Smooth muscle cell of the brain vasculature (primary cell): ENCODE results near the gene GRN.
"Not testable (repeated sequence)": the region's sequence is repeated elsewhere in the genome, so short reads cannot be mapped to it uniquely, and the experiment has no call there.

ENCODE experiments used
- DNase-seq: peaks from one replicate; pipeline ENCODE4 v3.0.0-alpha.2; 2012; ENCODE audit warnings: low read depth, low spot score

Gene GRN

DNA sequence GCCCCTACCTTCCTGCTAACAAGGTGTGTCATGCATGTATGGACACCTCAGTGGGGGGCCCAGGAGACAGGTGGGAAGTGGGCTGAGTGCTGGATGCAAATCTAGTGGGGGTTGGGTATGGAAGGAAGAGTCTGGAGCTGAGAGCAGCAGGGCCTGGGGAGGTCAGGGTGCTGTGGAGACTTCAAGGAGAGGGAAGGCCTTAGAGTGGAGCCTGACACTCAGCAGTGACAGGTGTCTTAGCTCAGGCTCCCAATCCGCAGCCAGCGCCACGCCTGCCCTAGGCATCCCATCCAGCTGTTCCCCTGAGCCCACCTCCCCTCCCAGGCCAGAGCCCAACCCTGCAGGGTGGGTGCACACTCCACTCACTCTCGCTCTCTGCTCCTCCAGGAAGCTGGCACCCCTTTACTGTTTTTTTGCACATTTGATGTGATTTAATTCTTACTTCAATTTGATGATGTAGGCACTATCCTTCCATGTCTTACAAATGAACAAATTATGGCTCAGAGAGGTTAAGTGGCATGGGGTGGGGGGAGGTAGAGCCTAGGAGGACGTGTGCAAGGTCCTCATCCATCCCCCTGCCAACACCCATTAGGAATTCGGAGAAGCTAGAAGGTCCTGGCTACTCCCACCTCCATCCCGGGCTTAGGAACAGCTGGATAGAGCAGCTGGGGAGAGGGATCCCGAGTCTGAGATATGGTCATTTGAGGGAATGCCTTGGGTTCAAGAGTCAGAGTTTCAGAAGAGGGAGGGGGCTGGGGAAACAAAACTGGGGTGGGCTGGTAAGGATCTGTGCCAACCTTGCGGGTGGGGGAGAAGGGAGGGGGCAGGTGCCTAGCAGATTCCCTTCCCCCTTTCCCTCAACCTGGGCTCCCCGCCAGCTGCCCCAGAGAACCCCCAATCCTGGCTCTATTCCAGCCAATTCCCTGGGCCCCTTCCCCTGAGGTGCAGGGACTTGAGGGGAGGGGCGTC lies 16.5 kb downstream of the GRN start:
- DNase-seq = no peak

DNA sequence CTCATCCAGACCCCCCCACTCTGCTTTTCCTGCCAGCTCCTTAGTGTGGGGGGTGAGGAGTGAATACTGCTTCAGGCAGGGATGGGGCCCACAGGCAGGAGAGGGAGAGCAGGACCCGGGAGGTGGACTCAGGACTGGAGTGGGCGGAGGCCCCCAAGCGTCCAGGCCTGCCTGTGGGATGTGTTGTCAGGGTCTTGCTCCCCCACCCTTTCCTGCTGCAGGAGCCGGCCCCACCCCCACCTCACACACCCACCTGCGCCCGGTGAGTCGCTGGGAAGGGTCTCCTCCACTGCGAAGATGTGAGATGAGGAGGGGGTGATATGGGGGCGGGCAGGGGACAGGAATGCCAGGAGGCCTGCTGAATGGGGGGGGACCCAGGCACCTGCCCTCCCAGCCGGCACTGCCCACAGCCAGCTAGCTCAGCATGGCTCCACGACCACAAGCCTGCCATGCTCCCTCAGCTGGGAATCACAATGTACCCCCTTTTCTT lies 17.4 kb downstream of the GRN start:
- no peak for DNase-seq

DNA sequence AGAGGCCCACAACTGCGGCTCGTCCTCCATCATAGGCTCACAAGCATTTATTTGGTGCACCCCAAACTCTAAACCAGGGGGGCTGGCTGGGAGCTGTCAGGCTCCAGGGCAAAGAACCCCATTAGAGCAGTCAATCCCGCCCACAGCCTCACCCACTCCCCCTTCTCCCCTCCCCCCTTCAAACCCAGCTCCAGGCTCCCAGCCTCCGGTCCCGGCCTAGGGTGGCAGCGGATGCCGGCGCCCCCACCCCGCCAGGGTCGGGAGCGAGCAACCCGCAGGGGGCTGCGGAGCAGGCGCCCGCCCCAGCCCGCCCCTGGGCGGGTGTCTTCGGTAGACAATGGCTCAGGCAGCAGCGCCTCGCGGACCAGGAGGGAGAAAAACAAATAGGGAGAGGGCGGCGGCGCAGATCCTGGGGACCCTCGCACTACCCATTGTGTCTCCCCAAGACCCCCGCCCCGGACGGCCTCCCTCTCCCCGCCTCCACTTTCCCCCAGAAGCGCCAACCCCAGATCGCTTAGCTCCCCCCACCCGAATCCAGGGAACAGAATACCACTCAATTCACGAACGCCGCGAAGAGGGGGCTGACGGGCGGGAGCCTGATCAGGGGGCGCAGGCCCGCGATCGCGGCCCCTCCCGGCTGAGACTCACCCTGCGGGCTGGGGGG lies 18.0 kb downstream of the GRN start:
- no peak for DNase-seq

DNA sequence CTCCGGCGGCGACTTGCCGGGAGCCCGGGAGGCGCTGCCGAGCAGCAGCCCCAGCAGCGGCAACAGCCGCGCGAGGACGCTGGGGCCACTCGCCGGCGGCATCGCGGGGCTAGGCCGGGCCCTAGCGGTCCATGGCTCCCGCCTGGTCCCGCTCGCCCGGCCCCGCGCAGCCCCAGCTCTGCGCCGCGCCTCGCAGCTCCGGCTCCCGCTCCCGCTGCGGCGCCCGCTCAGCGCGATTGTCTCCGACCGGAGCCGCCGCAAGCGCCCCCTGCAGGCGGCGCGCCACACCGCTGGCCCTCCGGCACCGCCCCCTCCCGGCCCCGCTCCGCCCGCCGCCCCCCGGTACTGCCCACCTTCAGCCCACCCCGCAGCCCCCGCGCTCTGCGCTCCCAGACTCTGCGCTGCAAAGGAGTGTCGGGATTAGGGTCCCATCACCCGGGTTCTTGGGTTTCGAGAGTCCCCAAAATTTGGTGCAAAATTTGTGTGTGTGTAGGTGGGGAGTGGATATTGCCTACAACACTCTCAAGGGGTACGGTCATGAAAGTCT lies 18.6 kb downstream of the GRN start, which contains the start of gene FAM171A2:
TSS of gene FAM171A2 (minus strand) at position 241 of the 547 bp plus-strand sequence. CDS start at position 102, 139 bp downstream.
- DNase-seq = no peak

DNA sequence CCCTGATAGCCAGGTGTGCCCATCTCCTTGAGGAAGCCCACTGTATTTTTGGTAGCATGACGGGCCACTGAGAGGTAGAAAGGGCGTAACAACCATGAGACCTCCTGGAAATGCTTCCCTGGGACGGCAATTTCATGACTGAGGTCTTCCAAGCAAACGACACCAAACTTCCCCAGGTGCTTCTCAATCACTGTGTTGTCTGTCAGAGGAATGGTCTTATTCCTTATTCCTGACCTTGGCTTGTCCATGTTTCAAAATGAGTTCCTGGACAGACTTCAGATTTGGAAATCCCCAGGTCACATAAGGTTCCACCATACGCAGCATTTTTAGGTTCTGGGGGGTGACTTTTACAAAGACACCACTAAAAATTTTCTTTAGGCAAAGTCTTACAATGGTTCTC lies 19.9 kb downstream of the GRN start:
- DNase-seq = not testable (repeated sequence)

DNA sequence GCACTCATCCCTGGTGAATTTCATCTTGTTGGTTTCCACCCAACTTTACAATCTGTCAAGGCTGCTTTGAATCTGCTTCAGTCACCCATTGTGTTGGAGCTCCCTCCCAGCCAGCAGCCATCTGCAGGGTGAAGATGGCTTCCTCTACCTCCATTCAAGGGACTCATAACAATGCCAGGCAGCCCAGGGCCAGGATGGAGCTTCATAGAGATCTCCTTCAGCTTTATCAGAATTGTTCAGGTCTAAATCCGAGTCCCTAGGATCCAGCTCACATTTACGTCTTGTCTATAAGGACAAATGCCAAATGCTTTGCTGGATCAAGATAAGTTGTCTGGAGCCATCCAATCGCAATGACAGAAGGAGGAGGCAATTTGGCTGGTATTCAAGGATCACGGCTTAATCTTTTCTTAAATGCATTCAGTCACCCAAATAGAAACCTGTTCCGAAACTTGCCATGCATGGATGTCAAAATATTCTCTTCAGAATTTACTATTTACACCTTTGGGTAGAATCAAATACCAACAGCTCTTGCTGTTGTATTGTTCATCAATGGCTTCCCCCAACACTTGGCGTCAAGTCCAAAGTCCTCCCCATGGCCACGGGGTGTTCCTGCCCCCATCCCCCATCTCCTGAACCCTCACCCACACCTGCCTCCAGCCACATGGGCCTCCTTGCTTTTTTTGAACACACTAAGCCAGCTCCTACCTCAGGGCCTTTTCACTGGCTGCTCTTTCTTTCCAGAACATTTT lies 22.3 kb downstream of the GRN start:
- no peak for DNase-seq

DNA sequence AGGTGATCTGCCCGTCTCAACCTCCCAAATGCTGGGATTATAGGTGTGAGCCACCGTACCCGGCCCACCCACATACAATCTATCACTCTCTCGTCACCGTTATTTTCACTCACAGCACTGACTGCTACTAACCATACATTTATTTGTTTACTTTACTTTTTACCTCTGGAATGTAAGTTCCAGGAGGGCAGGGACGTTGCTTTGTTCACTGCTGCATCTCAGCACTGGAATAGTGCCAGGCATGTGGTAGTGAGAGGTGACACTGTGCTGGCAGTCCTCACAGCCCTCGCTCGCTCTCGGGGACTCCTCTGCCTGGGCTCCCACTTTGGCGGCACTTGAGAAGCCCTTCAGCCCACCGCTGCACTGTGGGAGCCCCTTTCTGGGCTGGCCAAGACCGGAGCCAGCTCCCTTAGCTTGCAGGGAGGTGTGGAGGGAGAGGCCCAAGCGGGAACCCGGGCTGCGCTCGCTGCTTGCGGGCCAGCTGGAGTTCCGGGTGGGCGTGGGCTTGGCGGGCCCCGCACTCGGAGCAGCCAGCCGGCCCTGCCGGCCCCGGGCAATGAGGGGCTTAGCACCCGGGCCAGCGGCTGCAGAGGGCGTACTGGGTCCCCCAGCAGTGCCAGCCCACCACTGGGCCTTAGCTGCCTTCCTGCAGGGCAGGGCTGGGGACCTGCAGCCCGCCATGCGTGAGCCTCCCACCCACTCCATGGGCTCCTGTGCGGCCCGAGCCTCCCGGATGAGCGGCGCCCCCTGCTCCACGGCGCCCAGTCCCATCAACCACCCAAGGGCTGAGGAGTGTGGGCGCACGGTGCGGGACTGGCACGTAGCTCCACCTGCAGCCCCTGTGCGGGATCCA lies 23.5 kb downstream of the GRN start:
- not testable (repeated sequence) for DNase-seq

DNA sequence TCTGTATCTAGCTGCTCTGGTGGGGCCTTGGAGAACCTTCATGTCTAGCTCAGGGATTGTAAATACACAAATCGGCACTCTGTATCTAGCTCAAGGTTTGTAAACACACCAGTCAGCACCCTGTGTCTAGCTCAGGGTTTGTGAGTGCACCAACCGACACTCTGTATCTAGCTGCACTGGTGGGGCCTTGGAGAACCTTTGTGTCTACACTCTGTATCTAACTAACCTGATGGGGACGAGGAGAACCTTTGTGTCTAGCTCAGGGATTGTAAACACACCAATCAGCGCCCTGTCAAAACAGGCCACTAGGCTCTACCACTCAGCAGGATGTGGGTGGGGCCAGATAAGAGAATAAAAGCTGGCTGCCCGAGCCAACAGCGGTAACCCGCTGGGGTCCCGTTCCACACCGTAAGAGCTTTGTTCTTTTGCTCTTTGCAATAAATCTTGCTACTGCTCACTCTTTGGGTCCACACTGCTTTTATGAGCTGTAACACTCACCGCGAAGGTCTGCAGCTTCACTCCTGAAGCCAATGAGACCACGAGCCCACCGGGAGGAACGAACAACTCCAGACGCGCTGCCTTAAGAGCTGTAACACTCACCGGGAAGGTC lies 24.4 kb downstream of the GRN start:
- not testable (repeated sequence) for DNase-seq

DNA sequence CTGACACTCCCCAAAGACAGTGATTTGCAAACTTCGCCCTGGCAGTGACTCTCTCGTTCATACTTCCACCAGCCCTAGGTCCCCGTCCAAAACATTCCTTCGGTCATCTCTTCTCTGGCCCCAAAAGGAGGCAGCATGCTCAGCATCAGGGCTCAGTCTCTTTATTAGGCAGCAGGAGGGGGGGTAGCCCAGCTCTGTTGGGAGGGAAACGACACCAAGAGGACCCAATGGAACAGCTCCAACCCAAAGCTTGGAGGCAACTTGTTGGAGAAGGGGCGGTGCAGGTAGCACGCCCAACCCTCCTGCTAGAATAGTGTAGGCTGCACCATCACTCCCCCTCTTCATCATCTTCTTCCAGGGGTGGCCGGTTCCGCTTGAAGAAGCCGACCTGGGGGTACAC lies 26.9 kb downstream of the GRN start:
- no peak for DNase-seq

DNA sequence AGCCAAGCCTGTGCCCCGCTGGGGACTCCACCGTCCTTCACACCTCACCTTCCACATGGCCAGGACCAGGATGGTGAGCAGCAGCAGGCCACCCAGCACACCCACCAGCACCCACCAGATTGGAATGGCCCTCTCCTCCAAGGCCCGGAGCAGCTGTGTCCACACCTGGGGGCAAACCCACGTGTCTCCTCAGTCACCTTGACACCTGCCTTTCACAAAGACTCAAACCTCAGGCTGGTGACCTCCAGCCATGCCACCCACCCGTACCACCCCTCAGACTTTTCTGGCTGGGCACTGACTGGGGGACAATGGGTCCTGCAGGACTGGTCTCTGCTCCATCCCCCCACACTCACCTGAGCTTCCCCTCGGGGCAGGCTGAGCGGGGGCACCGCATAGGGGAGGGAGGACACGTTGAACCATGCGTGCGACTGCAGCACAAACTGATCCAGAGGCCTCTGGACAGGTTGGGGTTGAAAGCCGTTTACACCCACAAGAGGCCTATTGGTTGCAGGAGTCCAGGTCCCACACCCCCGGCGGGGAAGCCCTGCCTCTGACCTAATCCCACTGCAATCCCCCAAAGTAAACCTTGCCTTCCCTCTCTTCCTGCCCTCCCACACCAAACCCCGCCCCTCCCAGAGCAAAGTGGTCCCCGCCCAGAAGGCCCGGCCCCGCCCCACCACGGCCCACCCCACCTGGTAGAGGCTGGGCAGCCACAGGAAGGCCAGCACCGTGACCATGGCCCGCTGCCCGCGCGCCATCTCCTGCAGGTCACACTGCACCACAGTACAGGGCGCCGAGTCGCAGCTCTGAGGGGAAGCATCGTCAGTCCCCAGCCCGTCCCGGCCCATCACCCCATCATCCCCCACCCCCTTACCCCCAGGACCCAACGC lies 29.4 kb downstream of the GRN start:
- DNase-seq = no peak

DNA sequence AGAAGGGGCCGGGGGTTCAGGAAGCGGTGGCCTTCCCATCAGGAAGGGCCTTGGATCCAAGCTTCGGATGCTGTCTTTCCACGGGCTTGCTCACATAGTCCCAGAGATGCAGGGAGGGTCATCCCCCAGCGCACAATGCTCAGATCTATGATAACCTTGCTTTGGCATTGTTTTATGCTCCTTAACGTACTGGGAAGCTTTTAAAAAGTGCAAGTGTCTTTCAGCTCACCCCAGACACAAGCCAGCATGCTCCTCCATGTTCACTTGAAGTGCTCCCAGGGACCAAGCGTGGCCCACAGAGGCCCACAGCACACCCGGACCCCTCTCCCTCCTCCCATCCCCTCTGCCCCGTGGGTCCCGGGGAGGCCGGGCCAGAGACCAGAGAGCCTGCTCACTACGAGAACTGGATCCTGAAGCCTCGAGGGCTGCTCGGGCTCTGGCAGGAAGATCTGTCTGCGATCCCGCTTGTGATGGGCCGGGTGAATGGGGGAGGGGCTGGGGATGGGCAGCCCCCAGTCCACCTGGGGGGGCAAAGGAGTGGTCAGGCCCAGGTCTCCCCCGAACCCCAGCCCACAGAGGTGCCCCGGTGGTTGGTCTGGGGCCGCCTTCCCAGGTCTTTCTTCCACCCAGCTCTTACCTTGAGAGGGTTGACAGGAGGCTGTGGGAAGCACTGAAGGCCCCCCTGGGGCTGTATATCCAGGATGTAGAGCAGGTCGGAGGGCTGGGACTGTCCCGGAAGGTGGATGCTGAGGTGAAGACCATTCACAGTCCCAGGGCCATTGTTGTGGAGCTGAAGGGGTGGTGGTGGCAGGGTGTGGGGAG lies 30.3 kb downstream of the GRN start:
- DNase-seq = no peak

DNA sequence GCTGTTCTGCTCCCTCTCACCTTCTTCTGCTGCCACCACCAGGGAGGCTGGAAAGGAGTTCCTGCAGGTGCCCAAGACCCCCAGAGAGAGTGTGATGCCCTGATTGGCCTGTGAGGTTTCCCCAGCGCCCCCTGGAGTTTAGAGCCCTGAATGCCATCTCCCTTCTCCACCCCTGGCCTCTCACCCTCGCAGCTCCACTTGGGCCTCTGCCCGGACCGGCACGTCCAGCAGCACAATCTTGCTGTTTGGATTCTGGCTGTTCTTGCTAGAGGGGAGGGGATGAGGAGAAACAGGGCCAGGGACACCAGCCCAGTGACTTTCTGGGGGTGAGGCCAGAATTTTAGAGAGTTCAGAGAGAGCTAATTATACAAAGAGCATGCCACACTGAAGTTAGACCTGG lies 31.0 kb downstream of the GRN start:
- DNase-seq = no peak

DNA sequence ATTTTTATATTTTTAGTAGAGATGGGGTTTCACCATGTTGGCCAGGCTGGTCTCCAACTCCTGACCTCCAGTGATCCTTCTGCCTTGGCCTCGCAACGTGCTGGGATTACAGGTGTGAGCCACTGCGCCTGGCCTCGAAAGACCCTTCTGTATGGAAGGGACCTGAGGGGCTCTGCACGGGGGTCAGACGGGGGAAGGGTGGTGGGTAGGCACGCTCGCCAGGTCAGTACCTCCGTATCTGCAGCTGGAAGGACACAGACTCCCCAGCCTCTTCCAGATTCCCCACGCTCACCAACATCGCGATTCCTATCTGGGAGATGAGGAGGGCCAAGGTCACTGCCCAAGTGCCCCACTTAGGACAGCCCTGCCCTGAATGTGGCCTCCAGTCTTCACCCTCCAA lies 31.7 kb downstream of the GRN start:
- DNase-seq = no peak

DNA sequence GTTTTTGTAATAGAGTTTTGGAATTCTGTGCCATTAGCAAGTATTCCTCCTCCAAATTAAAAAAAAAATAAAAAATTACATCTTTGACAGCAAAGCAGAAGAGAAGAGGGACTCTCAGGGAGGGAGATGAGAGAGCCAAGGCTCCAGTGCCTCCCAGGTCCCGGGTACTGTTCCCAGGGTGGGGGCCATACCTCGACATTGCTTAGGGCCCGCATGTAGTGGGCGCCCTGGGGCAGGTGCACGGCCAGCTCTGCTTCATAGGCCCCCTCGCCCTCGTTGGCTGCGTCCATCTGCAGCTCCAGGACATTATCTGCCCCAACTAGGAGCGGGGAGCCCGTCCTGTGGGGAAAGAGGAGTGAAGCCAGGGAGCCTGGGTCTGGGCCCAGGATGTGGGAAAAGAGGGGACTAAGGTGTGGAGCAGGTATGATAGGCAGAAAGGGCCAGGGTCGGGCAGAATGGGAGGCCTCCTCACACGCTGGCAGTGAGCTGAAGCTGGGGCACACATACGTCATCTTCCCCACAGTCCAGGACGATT lies 33.1 kb downstream of the GRN start:
- DNase-seq = no peak

DNA sequence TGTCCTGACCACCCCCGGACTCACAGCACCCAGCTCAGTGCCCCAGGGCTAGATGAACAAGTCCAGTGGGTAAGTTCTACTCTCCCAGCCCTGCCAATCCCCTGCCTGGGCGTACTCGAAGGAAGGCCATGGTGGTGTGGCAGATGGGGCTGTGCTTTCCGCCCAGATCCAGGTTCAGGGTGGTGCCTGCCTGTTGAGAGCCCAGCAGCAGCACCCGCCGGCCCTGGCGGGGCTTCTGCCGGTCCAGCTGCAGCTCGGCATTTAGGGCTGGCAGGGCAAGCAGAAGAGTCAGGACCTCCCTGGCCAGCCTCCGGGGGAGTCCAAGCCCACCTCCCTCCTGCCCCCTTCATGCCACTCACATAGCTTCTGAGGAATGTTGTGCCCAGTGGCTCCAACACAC lies 34.8 kb downstream of the GRN start:
- no peak for DNase-seq

DNA sequence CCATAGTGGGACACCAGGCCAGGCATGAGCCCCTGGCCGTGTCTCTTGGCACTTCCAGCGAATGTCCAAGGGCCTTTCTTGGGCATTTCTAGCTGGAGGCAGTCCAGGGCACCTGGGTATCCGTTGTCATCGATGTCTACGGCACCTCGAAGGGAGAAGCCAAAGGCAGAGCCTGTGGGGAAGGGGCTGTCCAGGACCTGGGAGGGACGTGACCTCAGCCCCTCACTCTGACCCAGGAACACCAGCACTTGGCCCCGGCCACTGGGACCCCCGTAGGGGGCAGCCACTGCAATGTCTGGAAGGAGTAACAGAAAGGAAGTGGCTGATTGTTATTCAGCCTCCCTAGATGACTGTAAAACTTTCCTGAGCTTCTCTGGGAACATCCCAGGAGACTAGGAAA lies 35.7 kb downstream of the GRN start:
- DNase-seq = no peak

DNA sequence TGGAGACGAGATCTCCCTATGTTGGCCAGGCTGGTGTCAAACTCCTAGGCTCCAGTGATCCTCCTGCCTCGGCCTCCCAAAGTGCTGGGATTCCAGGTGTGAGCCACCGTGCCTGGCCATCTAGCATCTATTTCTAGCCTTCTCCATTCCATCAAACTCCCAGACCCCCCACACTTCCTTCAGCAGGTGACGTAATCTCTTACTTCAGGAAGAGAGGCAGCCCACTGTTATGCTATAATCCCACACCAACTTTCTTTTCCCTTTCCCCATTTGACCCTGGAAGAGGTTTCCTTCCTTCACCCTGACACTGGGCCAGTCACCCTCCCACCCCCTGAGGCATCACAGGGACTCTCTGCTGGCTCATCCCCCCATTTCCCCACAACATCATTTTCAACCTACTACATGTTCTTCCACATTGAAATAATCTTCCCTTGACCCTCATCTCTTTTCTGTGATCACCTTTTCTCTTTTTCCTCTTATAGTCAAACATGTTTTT lies 36.8 kb downstream of the GRN start:
- DNase-seq = no peak

DNA sequence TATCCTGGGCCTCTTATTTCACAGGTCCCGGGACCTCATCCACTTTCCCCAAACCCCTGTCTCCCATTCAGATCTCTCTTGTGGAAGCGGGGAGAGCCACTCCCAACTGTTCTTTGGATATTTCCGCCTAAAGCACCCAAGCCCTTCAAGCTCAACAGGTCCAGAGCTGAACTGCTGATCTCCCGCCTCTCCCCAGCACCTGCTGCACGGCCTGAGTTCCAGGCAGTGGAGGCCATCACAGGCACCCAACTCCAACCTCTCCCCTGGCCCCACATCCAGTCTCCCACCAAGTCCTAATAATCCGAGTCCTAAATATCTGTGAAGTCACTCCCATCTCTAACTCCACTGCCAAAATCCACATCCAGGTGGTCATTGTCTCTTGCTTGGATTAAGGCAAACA lies 37.8 kb downstream of the GRN start:
- no peak for DNase-seq
